GM21390 (cell line): Measurements from ENCODE around the gene MPP2.
"Not testable (repeated sequence)": the region's sequence is repeated elsewhere in the genome, so short reads cannot be mapped to it uniquely, and the experiment has no call there.

Experiments used
- ATAC-seq: cut with Tn5 transposase; IDR thresholded peaks from one replicate; pipeline ENCODE4 v1.9.1; 2021; ENCODE audit not compliant: unreplicated experiment

MPP2 gene

DNA sequence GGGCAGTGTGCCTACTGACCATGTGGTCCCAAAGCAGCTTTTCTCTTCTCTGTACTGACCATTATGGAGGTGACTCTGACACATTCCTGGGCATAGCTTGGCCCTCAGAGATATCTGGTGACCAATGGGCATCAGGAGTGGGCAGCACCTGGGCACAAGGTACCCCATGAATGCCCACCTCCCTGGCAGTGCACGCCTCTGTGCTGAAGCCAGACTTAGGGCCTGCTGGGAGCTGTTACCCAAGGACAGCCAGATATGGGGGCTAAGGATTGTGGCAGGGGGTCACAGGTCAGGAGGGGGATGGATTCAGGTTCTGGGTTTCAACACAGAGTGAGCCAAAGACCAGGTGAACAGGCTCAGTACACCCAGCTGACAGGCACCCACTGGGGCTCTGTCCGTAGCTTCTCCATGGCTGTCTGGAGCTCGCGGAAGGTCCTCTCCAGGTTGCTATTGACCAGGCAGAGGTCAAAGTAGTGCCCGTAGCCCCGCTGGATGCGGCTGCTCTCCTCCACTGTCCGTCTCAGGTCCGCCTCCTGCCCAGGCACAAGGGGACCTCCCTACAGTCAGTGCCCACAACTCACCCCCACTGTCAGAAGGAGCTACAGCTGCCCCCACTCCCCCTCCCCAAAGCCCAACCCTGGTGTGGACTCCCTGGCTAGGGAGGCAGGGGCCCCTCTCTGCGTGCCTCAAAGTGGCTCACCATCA, 29.7 kb downstream of the MPP2 start:
- ATAC-seq = no peak

DNA sequence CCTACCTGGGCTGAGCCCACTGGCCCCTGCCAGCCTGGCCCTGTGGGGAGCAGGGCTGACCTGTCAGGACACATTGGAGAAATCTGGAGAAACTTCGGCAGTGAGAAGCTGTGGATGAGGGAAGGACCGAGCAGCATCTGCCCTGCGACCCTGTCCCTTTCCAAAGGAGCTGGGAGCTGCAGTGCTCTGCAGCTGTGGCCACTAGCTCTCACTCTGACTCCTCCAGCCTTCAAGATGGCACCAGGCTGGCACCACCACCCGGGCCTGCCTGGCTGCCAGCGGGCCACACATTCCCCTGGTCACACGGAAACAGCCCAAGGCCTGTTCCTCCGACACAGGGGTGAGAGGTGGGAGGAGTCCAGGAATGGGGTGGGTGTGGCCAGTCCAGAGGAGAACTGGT, 30.3 kb downstream of the MPP2 start:
- no peak for ATAC-seq

DNA sequence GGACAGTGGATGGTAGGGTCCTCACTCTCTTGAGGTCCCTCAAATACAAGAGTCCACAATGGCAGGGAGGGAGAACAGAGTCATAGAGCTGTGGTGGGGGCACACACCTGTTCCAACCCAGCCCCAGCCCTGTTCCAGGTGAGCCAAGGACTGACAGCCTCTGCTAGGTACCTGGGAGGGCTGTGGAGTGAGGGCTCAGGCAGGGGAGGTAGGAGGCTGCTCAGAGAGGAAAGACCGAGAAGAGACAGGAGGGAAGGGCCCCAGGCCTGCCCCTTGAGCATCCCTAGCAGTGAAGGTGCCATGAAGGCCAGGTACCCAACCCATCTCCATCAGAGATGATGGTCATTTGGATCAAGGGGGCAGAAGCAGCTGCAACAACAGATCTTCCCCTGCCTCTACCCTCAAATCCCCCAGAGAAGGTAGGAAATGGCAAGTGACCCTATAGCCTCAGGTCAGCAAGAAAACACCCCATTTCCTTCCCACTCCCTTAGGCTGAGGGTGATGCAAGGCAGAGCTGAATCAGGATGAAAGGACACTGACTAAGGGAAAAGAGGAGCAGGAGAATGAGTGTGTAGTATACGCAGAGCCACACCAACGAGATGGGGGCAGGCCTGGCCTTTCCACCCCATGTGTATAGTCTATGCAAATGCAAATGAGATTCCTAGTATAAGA, 31.7 kb downstream of the MPP2 start:
- no peak for ATAC-seq

DNA sequence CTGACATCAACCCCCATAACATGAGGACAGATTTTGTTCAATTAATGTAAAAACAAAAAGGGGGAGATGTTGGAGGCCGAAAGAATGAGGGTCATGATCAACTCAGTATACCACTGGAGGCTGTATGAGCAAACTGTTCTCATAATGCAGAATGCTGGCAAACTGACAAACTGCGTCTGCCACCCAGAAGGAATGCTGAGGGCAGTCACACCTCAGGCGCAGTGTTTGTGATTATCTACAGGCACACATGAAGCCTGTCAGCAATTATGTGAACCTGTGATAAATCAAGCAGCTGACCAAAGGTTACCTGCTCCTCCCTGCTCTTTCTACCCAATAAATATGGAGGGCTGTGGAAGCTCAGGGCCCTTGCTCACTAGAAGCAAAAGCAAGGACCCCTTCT, 33.0 kb downstream of the MPP2 start:
- no peak for ATAC-seq

DNA sequence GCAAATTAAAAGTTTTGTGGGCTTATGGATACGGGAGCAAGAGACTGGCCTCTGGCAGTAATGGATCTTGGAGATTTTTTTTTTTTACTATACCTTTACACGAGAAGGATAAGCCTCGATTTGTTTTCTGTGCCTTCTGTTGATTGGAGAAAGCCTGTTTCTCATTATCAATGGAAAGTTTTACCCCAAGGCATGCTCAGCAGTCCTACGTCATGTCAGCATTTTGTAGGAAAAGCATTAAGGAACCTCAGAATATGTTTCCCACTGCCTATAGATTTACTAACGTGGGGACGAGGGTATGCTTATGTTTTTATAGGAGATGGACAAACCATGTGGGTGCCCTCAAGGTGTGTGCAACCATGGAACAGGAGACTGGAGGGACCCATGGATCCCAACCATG, 33.5 kb downstream of the MPP2 start:
- ATAC-seq = no peak

DNA sequence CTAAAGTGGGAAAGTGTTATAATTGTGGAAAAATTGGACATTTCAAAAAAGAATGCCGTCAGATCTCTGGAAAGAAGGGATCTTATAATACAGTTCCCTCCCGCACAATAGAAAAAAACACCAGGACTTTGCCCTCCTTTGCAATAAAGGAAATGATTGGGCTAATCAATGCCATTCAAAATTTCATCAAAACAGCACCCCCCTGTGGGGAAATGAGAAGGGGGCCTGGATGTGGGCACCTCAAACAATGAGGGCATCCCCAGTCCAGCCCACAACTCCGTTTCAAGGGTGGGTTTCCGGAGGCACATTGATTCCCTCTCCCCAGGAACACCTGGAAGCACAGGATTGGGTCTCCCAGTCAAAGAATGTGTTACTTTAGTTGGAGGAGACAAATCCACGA, 34.2 kb downstream of the MPP2 start:
- no peak for ATAC-seq

DNA sequence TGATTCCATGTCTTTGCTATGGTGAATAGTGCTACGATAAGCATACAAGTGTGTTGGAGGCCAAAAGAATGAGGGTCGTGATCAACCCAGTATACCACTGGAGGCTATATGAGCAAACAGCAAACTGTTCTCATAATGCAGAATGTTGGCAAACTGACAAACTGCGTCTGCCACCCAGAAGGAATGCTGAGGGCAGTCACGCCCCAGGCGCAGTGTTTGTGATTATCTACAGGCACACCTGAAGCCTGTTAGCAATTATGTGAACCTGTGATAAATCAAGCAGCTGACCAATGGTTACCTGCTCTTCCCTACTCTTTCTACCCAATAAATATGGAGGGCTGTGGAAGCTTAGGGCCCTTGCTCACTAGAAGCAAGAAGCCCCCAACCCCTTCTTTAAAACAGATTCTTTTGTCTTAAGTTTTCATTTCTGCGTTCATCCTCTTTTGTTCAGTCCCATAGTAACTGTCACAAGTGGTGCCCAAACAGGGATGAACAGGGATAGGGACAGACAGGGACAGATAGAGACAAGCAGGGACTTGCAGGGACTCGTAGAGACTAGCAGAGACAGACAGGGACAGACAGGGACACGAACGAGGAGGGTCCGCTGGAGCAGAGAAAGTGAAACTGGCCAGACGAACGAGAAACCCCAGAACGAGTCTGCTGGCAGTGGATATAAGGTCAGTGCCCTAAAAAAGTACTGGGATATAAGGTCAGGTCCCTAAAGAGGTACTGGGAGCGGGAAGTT, 35.2 kb downstream of the MPP2 start:
- ATAC-seq = no peak

DNA sequence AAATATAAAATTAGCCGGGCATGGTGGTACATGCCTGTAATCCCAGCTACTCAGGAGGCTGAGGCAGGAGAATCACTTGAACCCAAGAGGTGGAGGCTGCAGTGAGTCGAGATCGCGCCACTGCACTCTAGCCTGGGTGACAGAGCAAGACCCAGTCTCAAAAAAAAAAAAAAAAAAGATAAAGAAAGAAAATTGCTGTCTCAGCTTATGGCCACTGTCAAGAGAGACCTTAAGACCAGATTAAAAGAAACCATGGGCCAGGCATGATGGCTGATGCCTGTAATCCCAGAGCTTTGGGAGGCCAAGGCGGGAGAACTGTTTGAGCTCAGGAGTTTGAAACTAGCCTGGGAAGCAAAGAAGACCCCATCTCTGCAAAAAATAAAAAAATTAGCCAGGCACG, 38.3 kb downstream of the MPP2 start:
- ATAC-seq = not testable (repeated sequence)

DNA sequence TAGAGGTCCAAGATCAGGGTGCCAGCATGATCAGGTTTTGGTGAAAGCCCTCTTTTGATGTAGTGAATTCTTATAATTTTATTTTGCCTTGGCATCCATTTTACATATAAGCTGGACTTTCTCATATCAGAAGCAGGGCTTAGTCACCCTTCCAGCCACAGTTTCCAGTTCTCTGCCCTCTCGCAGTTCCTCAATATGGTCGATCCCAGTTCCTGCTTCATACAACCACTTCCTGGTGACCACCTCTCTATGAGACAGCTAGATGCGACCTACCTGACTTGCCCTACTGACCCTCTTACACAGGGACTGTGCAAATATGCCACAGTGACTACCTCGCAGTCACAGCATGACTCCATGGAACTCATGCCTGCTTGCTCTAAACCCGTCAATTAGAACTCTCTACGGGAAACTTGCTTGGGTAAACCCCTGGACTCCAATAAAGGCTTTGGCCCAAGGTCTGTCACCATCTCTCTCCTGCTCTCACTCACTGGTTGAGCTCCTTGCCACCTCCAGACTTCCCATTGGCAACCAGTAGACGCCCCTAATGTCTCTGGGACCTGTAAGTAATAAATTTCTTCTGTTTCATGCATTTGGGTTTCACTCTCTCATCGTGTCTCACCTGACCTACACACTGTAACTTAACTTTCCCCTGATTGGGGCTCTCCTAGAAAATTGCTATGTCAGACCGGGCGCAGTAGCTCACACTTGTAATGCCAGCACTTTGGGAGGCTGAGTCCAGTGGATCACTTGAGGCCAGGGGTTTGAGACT, 38.9 kb downstream of the MPP2 start:
- no peak for ATAC-seq

DNA sequence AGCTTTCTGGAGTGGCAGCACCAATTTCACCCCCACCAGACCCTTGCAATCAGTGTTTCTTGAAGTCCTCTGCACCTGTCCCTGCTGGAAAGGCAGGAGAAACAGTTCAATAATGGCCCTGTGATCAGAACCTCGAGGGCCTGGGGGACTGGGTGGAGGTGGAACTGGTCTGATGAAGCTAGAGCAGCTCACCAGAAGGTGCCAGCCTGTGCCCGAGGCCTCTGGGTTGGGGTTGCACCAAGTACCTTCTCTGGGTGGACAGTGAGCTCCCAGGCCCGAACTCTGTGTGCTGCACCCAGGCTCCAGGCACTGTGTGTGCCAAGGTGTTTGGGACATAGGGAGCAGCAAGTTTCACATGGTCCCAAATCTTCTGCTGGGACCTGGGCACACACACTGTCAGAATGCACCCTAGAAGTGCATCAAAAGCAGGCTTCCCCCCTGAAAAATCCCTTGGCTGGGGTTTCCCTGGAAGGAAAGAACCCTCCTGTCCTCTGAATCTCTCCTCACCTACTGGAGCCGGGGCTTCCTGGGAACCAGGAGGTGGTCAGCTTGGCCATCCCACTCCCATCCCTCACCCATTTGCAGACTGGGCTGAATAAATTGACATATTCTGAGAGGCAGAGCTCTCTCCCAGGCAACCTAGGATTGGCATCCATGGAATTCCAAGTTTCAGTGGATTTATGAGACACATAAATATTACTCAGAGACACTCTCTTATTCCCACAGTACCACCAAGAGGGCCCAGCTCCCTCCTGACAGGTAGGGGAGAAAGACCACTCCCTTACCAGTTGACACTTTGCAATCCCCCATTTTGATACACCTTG, 43.0 kb downstream of the MPP2 start:
- no peak for ATAC-seq

DNA sequence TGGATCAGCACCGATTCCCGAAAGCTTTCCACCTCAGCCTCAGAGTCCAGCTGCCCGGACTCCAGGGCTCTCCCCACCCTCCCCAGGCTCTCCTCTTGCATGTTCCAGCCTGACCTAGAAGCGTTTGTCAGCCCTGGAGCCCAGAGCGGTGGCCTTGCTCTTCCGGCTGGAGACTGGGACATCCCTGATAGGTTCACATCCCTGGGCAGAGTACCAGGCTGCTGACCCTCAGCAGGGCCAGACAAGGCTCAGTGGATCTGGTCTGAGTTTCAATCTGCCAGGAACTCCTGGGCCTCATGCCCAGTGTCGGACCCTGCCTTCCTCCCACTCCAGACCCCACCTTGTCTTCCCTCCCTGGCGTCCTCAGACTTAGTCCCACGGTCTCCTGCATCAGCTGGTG, 45.4 kb downstream of the MPP2 start:
- ATAC-seq = no peak

DNA sequence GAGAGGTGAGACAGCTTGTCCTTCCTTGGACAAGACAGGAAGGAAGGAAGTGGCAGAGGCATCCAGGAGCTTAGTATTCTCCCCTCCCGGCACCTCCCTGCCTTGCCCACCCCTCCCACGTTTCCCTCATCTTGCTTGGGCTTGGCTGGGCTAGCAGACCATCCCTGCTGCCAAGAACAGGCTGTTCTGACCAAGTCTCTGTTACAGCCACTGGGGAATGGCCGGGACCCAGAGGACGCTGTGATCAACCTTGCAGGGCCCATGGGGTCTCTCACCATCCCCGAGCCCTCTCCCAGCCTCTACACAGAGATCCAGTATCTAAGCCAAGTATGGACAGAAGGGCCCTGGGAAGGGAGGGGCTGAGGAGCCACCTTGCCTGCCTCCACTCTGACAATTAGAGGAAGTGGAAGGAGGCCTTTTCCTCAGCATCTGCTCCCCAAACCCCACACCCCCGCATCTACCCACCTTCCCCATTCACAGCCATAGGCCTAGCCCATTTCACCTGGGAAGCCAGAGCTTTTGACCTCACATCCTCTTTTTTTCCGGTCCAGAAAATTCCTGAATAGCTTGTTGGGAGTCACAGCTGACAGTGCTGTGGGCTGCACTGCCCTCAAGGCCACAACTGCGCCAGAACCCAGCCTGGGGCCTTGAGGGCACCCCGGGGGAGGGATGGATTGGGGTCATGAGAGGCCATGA, 46.3 kb downstream of the MPP2 start:
- no peak for ATAC-seq

DNA sequence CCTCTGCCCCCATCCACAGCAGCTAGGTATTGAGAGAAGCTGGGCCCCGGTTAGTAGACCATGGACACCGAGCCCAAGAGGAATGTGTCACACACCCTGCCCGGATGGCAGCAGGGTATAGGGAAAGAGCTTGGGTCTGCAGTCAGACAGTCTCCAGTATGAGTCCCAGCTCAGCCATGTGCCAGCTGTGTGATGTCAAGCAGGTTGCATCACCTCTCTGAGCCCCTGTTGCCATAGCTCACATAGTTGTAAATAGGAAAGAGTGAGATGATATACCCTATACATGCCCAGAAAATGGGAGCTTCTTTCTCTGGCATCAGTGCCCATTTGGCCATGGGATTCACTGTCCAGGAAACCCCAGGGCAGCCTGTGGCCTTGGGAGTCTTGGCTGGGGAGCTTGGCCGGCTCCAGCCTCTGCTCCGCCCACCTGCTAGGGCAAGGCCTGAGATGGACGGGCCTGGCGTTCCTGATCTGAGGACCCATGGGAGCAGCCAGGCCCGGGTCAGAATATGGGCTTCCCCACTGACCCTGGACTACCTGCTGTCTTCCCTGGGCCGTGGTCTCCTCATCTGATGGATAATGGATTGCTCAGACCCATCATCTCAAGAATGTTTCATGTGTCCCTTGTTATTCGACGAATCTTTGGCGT, 47.1 kb downstream of the MPP2 start:
- no peak for ATAC-seq

DNA sequence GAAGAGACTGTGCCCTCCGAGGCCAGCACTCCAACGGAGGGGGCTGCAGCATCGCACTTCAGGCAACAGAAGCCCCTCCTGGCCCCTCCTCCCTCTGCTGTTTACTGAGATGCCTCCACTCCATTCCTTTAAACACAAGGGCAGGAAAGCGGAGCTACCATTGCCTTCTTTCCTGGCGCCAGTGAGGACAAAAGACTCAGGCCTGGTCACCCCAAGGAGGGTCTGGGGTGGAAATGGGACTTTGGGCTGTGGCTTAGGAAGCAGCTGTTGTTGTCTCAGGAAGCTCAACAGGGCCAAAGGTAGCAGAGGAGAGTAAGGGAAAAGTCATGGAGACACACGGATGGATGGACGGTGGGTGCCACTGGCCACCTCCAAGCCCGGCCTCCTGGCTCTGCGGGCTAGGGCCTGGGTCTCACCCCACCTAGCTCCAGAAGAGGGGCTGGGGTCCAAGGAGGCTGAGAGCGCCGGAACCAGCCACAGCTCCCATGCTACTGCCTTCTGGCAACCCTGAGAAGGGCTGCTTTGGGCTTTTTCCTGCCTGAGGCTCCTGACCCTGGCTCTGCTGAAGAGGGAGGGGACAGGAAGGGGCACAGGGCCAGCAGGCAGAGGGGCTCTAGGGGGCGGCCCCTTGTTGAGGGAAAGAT, 49.3 kb downstream of the MPP2 start:
- no peak for ATAC-seq

DNA sequence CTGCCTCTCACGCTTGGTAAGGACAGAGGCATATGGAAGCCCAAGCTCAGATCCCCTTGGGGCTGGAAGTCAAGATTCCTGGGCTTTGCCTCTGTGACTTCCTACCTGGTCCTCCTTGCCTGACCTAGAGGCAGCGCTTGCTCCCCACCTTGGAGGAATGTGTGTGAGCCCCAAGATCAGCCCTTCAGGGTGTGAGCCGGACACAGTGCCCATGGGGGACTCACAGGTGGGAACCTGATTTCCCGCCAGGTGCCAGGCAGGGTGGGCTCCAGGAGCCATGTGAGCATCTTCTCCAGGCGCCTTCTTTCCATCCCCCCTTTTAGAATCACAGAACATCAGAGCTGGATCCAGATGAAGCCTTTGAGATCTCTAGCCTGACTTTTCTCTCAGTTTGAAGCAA, 50.2 kb downstream of the MPP2 start:
- no peak for ATAC-seq

DNA sequence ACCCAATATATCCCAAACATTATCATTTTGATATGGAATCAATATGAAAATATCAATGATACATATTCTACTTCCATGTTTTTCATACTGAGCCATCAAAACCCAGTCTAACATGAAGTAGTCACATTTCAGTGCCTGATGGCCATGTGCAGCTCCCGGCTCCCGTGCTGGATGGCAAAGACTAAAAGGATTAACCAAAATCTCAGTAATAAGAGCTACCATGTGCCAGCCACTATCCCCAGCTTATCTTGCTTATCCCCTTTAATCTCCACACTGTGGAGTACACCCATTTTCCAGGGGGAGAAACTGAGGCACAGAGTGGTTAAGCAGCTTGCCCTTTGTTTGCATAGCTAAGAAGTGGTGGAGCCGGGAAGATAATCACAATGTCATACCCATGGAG, 51.2 kb downstream of the MPP2 start:
- no peak for ATAC-seq

DNA sequence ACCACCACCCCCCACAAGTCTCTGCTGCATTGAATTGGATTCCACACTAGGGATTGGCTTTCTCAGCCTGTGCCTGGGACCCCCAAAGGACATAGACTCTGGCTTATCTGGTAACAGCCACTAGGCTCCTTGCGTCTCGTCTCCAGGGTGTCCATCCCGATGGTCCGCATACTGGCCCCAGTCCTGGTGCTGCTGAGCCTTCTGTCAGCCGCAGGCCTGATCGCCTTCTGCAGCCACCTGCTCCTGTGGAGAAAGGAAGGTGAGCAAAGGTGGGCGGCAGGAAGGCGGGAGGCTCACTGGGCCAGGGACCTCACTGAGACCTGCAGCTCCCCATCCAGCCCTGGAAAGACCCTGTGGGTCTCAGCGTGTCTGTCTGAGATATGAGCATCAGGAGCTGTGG, 52.3 kb downstream of the MPP2 start:
- ATAC-seq = no peak

DNA sequence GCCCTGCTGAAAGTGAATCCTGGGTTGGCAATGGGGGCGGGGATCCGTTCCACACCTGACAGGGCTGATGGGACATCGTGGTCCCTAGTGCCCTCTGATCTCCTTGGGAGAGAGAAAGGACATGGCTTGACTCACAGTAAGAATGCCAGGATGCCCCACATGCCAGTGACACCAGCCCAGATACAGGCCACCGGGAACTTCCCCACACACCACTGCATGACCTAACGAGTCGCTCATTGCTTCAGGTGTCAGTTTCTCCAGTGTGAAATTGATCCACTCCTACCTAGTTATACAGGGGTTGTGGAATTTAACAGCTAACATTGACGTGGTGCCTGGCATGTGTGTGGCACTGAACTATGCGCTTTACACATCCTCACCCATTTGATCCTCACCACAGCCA, 52.8 kb downstream of the MPP2 start:
- no peak for ATAC-seq

DNA sequence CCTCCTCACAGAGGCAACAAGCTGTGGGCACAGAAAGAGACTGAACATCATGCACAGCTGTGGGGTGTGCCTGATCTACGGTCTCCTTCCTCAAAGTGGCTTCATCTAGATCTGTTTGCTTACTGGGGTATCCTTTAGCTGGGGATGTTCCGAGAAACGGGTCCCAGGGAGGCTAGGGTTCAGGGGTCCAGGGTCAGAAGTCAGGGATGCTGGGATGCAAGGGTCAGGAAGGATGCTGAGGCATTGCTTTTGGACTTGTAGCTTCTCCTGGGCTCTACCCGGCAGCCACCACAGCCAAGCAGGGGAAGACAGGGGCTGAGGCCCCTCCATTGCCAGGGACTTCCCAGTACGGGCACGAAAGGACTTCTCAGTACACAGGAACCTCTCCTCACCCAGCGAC, 53.8 kb downstream of the MPP2 start:
- no peak for ATAC-seq
